Ammon's horn (tissue), 1 donor: ENCODE data around the gene MBD4.
"Not testable (repeated sequence)": the region's sequence is repeated elsewhere in the genome, so short reads cannot be mapped to it uniquely, and the experiment has no call there.

Experiments used
- DNase-seq: peaks from one replicate; pipeline ENCODE4 v3.0.0-alpha.2; 2016; ENCODE audit warnings: low spot score

The MBD4 gene

GRCh38 chr3:129409541-129409940, 30.2 kb downstream of the MBD4 start:
- no peak for DNase-seq

GRCh38 chr3:129404610-129405009, 35.1 kb downstream of the MBD4 start:
- DNase-seq: no peak

DNA sequence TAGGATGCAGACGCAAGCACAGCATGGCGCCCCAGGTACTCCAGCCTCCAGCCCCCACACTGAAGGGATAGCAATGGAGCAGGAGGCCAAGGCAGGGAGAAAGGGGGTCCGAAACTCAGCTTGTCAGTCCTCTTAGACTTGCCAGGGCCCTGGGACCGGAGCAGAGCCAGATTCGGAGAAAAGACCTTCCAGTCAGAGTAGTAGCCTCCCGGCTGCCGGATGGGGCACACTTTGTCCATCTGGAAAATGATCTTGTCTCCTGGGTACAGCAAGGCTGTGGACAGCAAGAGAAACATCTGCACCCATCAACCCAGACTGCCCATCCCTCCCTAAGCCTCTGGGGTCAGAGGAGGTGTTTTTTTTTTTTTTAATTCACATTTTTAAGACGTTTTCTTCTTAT, 35.6 kb downstream of the MBD4 start:
- DNase-seq: no peak

GRCh38 chr3:129403450-129403849, 36.3 kb downstream of the MBD4 start:
- no peak for DNase-seq

DNA sequence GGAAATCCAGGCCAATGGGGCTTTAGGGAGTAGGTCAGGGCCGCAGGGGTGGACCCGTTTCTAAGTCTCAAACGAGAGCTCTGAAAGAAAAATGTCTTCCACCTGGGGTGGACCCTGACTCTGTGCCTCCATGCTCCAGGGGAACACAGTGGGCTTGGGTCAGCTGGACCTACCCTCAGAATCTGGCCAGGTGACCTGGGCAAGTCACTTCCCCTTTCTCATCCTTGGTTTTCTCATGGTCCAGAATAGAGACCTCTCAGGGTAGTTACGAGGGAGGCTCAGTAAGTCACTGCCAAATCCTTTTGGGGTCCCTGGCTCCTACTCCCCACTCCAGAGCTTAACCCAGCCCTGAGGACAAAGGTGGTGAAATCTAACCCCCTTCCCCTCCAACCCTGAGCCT, 37.1 kb downstream of the MBD4 start:
- no peak for DNase-seq

GRCh38 chr3:129402210-129402609, 37.5 kb downstream of the MBD4 start:
- no peak for DNase-seq

DNA sequence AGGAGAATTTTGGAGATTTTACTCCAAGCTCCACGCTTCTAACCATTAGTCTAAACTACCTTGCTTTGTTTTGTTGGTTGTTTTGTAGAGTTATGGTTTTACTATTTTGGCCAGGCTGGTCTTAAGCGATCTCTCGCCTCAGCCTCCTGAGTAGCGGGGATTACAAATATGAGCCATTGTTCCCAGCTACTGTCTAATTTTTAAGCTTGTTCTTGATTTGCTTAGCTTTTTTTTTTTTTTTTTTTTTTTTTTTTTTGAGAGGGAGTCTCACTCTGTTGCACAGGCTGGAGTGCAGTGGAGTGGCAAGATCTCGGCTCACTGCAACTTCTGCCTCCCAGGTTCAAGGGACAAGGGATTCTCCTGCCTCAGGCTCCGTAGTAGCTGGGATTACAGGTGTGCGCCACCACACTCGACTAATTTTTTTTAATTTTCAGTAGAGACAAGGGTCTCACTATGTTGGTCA, 39.8 kb downstream of the MBD4 start:
- DNase-seq: no peak

DNA sequence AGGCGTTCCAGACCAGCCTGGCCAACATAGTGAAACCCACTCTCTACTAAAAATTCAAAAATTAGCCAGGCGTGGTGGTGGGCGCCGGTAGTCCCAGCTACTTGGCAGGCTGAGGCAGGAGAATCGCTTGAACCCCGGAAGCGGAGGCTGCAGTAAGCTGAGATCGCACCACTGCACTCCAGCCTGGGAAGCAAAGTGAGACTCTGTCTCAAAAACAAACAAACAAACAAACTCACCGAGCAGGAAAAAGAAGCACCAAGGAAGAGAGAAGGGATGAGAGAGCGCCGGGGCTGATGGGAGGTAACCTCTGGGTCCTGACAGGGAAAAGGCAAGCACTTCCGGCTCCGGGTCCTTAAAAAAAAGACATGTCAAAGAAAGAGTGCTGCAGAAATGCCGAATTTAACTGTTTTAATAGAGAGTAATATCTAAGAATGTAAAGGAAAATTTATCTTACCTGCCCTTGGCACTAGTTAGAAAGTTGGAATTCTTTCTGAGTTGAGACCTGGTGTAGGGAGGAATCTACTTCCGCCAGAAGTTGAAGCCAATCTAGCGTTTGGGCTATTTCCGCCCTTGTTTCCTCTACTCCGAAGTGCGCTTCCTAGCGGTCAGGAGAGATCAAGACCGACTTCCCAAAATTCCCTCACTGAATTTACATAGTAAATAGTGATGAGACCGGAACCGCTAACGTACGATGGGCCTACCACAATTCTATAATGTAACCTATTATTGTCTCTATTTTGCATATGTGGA, 40.4 kb downstream of the MBD4 start:
- DNase-seq: peak; percentile 96

- no peak for DNase-seq
Observed at GRCh38 chr3:129398803-129399144, 41.0 kb downstream of the MBD4 start.

DNA sequence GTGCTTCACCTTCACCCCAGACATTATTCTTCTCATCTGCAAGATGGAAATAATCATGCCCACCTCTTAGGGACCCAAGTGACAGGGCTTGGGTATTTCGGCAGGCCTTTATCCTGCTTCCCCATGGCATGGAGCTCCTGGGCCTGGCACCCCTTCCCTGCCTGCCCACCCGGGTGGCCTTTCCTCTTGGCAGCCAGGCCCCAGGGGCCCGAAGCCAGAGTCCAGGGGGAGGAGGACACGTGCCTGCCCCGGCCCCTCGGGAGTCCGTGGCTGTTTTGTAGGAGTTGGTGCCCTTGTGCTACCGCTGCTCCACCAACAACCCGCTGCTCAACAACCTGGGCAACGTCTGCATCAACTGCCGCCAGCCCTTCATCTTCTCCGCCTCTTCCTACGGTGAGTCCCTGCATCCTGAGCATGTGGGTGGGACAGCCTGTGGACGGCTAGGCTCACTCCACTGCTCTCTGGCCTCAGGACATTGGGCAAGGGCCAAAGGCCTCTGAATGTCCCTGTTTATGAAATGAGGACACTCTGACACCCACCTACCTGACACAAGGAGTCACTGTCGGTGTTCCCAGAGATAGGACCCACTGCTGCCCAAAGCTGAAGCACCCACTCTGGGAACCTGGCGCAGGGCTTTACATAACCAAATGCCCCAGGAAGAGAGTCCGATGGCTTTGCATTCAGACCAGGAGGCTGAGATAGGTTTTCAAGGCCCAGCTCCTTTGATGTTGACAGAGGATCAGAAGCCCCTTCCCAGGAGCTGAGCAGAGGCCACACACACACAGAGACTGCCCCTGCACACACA, 45.8 kb downstream of the MBD4 start:
- not testable (repeated sequence) for DNase-seq

DNA sequence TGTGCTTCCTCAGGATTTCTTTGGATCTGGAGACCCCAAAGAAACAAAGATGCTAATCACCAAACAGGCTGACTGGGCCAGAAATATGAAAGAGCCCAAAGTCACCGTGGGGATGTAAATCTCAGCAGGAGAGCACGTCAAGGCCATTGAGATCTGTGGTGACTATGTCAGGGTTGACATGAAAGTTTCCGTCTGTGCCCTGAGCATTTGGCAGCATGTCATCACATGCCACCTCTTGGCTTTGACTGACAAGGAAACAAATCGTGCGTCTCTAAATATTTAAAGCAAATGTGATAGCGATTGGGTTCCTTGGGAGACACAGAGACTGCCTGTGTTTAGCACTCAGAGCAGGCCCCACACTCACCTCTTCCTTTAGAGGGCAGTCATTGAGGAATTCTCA, 46.5 kb downstream of the MBD4 start:
- DNase-seq: no peak

- not testable (repeated sequence) for DNase-seq
Observed at GRCh38 chr3:129392106-129392887, 47.5 kb downstream of the MBD4 start.

GRCh38 chr3:129391583-129391982, 48.2 kb downstream of the MBD4 start:
- not testable (repeated sequence) for DNase-seq

GRCh38 chr3:129389572-129389937, 50.2 kb downstream of the MBD4 start:
- no peak for DNase-seq

DNA sequence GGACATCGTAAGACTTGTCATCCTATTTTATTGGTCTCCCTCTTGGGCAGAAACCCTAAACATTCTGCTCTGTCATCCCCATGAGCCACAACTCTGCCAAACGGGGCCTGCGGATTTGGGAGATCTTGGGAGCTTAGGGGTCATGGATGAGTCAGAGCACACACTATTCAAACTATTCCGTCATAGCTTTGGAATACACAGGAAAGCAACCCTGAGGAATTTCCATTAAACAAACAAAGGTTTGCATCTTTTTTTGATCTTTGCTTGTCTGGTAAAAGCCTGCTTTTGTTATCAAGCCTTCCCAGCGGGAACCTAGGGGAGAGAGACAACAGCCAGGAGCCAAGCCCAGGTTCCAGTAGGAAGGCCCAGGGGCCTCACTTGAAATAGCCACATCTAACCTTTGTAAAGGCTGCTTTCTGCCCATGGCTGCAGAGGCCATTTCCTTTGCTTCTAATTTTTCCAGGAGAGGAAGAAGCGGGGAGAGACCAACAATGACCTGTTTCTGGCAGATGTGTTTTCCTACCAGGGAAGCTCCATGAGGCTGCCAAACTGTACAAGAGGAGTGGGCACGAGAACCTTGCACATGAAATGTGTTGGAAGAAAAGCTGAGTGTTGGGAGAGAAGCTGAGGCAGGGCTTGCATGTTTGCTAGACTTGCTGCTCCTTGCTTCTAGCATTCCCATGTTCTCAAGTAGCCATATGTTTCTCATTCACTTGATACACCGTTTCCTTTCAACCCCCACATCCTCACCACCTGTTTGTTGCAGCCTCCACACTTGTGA, 50.8 kb downstream of the MBD4 start:
- DNase-seq: not testable (repeated sequence)

DNA sequence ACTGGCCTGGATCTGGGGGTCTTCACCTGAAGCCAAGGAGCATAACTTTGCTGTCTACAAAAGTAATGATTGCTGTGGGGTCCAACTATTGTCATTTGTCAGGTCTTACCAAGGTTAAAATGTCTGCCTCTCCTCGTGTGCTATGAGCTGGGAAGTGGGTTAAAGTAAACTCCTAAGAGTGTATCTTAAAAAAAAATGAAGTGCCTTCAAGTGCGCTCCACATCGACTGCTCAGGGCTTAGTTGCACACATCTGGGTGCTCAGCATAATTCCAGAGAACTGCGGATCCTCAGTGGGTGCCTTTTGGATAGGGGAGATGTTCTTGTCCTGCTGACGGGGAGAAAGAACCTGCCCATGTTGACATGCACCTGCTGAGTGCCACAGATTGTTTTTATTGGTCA, 52.3 kb downstream of the MBD4 start:
- DNase-seq: no peak

DNA sequence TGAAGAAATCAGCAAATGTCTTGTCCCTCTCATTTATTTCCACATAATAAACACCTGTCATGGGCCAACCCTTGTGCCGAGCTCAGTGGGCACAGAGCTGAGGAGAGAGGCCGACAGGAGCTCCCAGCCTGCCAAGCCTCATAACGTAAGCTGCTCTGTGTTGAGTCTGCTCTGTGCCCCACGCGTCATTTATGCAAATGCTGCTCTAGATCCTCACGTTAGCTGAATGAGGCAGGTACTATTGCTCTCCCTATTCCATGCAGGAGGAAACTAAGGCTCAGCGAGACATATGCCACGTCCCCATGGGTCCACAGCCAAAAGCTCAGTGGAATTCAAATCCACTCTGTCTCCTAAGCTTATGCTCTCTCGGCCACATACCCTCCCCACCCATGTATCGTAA, 52.8 kb downstream of the MBD4 start:
- no peak for DNase-seq

GRCh38 chr3:129385507-129385906, 54.2 kb downstream of the MBD4 start:
- DNase-seq: not testable (repeated sequence)

DNA sequence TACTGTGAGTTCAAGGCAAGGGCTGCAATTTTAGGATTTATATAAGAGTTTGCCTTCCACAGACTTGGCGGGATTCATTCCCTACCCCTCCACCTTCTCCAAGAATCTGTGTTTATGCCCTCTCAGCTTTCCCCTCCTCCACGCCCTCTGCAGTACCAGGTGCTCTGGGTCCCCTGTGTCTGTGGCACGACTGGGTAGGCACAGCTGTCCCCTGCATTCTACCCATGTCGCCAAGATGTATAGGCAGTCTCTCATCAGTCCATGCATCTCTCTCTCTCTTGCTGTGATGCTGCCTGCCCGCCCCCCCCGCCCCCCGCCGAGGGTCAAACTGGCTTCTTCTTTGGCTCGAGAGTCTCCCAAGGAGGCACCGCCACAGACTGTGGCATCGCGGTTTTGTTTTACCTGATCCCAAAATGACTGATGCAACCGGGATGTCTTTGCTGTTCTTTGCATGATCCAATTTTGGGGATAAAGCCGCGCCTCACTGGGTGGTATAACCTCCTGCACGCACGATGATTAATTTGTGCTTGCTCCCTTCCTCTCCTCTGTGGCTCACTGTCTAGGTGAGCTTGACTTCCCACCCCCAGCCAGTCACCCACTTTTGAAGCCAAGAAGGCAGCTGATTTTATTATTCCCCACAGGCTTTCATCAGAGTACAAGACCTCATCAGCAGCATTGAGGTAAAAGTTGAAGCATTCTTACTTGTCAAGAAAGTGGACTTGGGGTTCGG, 55.0 kb downstream of the MBD4 start:
- DNase-seq: no peak

- DNase-seq: not testable (repeated sequence)
Observed at GRCh38 chr3:129384103-129384502, 55.6 kb downstream of the MBD4 start.

DNA sequence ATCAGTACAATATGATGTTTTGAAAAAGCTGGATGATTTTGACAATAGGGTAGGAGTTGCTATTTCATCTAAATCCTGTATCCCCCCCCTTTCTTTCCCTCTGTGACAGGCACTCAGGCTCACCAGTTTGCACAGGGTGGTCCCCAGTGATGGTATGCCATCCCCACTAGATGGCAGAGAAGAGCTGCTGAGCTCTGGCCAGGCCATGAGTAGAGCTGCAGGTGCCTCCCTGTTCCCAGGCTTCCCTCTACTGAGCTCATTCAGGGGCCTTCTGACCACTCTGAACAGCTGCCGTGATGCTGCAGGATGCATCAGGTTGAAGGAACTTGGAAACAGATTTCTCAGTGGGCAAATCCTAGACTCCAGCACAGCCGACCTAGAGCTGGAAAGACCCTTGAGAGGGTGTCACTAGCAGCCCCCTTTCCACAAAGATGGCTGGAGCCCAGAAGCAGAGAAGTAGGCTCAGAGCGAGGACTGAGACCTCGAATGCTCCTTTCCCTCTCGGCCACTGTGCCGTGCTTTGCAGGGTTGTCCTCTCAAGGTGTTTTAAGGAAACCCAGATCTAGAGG, 56.4 kb downstream of the MBD4 start:
- DNase-seq: peak; percentile 83
